SK-N-MC (cell line): ENCODE measurements around the gene SLC6A14.

Source experiments
- EZH2 ChIP-seq: fragments of 200-600 bp; sonication (generic); IDR thresholded peaks from one replicate; pipeline ENCODE4 v1.6.1; 2017; ENCODE audit warnings: antibody characterized with exemption
- FOXP2 ChIP-seq: optimal IDR thresholded peaks from 2 replicates; pipeline ENCODE3; 2011; ENCODE audit warnings: mild to moderate bottlenecking, moderate library complexity; ENCODE audit not compliant: insufficient read depth; ENCODE audit errors: extremely low read length, control extremely low read depth
- POLR2AphosphoS5 ChIP-seq: IDR thresholded peaks from 2 replicates; pipeline ENCODE4 v1.6.1; 2012; ENCODE audit warnings: mild to moderate bottlenecking, low read depth, low read length, borderline replicate concordance

- TF ChIP-seq POLR2AphosphoS5 (no peak), EZH2 (no peak), FOXP2 (no peak)
Observed at GRCh38 chrX:116413273-116413672, 23.1 kb upstream of the SLC6A14 start.
